ENCODE data around the gene MYH3.

- no peak for TF ChIP-seq PHF8 (IDR thresholded peaks at IDR 0.05; ENCODE audit: borderline replicate concordance, low read depth)
- TF ChIP-seq CTCF (IDR thresholded peaks at IDR 0.05) = no peak
- no peak for TF ChIP-seq CHD4 (IDR thresholded peaks at IDR 0.05; ENCODE audit: borderline replicate concordance)
- TF ChIP-seq JUNB (IDR thresholded peaks at IDR 0.05) = no peak
- no peak for TF ChIP-seq POLR2AphosphoS2 (conservative IDR thresholded peaks at IDR 0.05; ENCODE audit: low read length)
- TF ChIP-seq CBX2 (IDR thresholded peaks at IDR 0.05; ENCODE audit: borderline replicate concordance, low read depth) = no peak
- TF ChIP-seq ZFP36 (IDR thresholded peaks at IDR 0.05; ENCODE audit: borderline replicate concordance, partially characterized antibody) = no peak
- TF ChIP-seq POLR2A (IDR thresholded peaks at IDR 0.05; ENCODE audit: low read length) = no peak
- TF ChIP-seq REST (IDR thresholded peaks at IDR 0.05) = no peak
- TF ChIP-seq NFE2L2 (conservative IDR thresholded peaks at IDR 0.05; ENCODE audit: low read length) = no peak
- no peak for TF ChIP-seq FOSL2 (IDR thresholded peaks at IDR 0.05)
- TF ChIP-seq FOSL2 (CRISPR knock-in tag; IDR thresholded peaks at IDR 0.05) = no peak
Observed at GRCh38 chr17:10605221-10605783, 51.8 kb downstream of the MYH3 start.
